ENCODE data around the gene PEX3.
"Not testable (repeated sequence)": the region's sequence is repeated elsewhere in the genome, so short reads cannot be mapped to it uniquely, and the experiment has no call there.

PEX3 gene

GRCh38 chr6:143449082-143449713 is 1.4 kb upstream of the PEX3 start:
- DNase-seq, result no peak

GRCh38 chr6:143449714-143450452 is 722 bp upstream of the PEX3 start:
- DNase-seq, result peak in 1 of 2 experiments; percentile 42

- DNase-seq, result no peak
Observed at GRCh38 chr6:143451531-143451930, 926 bp downstream of the PEX3 start.

- DNase-seq, result peak in 1 of 2 experiments; percentile 16
Observed at GRCh38 chr6:143457563-143458359, 7.2 kb downstream of the PEX3 start.

GRCh38 chr6:143465546-143465945 is 14.9 kb downstream of the PEX3 start:
- DNase-seq, result no peak

- DNase-seq, result no peak
Observed at GRCh38 chr6:143468026-143468425, 17.4 kb downstream of the PEX3 start.

- not testable (repeated sequence) for DNase-seq
Observed at GRCh38 chr6:143468823-143469222, 18.2 kb downstream of the PEX3 start.

- no peak for DNase-seq
Observed at GRCh38 chr6:143471822-143472221, 21.2 kb downstream of the PEX3 start.

- DNase-seq, result no peak
Observed at GRCh38 chr6:143476545-143476944, 25.9 kb downstream of the PEX3 start.

GRCh38 chr6:143478479-143479062 is 28.0 kb downstream of the PEX3 start:
- no peak for DNase-seq

GRCh38 chr6:143482593-143482992 is 32.0 kb downstream of the PEX3 start:
- DNase-seq, result no peak

- DNase-seq, result no peak
Observed at GRCh38 chr6:143485967-143486366, 35.4 kb downstream of the PEX3 start.

GRCh38 chr6:143486752-143487151 is 36.1 kb downstream of the PEX3 start:
- DNase-seq, result no peak

GRCh38 chr6:143490244-143490643 is 39.6 kb downstream of the PEX3 start:
- no peak for DNase-seq

- no peak for DNase-seq
Observed at GRCh38 chr6:143490775-143491174, 40.2 kb downstream of the PEX3 start.

GRCh38 chr6:143496974-143497373 is 46.4 kb downstream of the PEX3 start:
- DNase-seq, result no peak

- no peak for DNase-seq
Observed at GRCh38 chr6:143498428-143498827, 47.8 kb downstream of the PEX3 start.

- DNase-seq, result no peak
Observed at GRCh38 chr6:143501851-143502250, 51.2 kb downstream of the PEX3 start.

- DNase-seq, result no peak
Observed at GRCh38 chr6:143504369-143504768, 53.8 kb downstream of the PEX3 start.

GRCh38 chr6:143505111-143505510 is 54.5 kb downstream of the PEX3 start:
- DNase-seq, result no peak

- no peak for DNase-seq
Observed at GRCh38 chr6:143505537-143505936, 54.9 kb downstream of the PEX3 start.

- no peak for DNase-seq
Observed at GRCh38 chr6:143506199-143506598, 55.6 kb downstream of the PEX3 start.

- no peak for DNase-seq
Observed at GRCh38 chr6:143506620-143507019, 56.0 kb downstream of the PEX3 start.

Data from SW 1271 (cell line).